Fibroblast of skin of left biceps (primary cell): ENCODE measurements around the gene BLACAT1.
"Not testable (repeated sequence)": the region's sequence is repeated elsewhere in the genome, so short reads cannot be mapped to it uniquely, and the experiment has no call there.

Experiments
- DNase-seq, 2 experiments: peaks; one replicate each; pipeline ENCODE4 v3.0.0-alpha.2; 2013; ENCODE audit warnings: low read depth in 2 of 2

The BLACAT1 gene

DNA sequence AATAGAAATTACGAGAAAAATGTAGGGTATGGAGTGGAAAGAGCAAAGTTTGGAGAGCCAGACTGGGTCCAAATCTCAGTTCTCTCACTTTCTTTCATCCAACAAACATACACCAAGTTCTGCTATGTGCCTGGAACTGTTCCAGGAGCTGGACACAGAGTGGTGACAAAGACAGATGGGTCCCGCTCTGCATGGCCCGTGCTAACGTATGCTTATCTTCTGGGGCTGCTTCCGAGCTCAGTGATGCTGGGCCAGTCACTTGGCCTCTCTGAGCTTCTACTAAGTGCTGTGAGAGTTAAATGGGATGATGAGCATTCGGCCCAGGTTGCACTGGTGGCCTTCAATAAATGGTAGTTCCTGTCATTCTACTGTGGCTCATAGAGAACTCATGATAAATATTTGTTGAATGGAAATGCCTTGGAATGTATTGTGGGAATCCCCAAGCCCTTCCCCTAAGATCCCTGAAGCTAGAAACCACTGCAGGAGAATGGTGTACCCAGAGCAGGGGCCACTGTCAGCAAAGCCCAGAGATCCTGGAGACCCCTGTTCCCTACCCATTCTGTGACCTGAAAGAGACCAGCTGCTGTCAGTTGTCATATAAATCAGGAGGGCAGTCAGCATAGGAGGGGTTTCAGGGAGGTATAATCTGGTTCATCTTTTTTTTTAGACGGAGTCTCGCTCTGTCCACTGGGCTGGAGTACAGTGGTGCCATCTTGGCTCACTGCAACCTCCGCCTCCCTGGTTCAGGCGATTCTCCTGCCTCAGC, 37.8 kb downstream of the BLACAT1 start:
- no peak for DNase-seq

DNA sequence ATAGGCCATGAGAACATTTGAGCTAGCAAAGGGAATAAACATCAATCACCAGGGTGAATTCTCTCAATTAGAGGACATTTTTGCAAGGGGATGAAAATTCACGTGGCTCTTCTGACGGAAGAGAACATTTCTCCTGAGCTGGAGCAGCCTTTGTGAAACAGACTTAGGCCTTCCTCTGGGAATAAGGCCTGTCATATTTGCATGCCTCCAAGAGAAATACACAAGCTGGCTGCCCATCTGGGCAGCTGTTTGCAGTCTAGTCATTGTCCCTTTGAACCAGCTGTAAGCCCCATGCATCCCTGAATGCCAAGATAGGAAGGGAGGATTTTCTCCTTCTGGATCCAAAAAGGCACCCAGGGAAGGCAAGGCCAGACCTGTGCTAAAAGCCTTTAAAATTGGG, 39.5 kb downstream of the BLACAT1 start:
- no peak for DNase-seq

DNA sequence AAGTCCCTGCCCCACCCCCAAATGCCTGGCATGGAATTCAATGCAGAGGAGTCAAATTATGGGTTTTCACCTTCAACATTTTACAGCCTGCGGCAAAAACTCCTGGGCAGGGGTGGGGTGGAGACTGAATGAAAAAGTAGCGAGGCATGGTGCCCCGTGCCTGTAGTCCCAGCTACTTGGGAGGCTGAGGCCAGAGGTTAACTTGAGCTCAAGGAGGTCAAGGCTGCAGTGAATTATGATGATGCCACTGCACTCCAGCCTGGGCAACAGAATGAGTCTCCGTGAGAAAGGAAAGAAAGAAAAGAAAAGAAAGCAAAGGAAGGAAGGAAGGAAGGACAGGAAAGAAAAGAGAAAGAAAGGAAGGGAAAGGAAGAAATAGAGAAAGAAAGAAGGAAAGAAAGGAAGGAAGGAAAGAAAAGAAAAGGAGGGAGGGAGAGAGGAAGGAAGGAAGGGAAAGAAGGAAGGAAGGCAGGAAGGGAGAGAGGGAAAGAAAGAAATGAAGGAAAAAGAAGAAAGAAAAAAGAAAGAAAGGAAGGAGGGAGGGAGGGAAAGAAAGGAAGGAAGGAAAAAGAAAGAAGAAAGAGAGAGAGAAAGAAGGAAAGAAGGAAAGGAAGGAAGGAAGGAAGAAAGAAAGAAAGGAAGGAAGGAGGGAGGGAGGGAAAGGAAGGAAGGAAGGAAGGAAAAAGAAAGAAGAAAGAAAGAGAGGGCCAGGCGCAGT, 45.1 kb downstream of the BLACAT1 start:
- DNase-seq = no peak

DNA sequence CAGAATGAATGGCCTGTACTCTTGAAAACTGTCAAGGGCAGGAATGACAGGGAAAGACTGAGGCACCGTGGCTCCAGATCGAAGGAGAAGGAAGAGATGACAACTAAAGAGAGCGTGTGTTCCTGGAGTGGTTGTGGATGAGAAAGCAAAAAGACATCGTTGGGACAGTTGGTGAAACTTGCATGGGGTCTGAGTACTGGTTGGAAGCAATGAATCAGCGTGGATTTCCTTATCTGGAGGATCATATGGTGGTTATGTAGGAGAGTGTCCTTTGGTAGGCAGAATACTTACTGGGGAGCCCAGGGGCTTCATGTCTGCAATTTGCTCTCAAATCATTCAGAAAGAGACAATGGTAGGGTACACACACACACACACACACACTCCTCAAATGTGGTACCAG, 47.9 kb downstream of the BLACAT1 start:
- no peak for DNase-seq

DNA sequence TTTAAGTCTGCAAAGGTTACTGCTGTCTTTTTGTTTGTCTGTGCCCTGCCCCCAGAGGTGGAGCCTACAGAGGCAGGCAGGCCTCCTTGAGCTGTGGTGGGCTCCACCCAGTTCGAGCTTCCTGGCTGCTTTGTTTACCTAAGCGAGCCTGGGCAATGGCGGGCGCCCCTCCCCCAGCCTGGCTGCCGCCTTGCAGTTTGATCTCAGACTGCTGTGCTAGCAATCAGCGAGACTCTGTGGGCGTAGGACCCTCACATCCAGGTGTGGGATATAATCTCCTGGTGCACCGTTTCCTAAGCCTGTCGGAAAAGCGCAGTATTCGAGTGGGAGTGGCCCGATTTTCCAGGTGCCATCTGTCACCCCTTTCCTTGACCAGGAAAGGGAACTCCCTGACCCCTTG, 49.6 kb downstream of the BLACAT1 start:
- not testable (repeated sequence) for DNase-seq
